ENCODE results near the gene CADPS. TPM values are rescaled to one million over a fixed set of nuclear protein-coding genes. Genes with fewer than 3 reads are reported as not detected.

Gene CADPS
- total RNA-seq, 2 experiments from 2014 or later = 61.3 to 68.6 TPM

GRCh38 chr3:62859203-62859791 lies 15.9 kb downstream of the CADPS start:
- no TSS peak for BruUV-seq (replicated peaks)
- Histone ChIP-seq H3K4me1 (ENCODE audit: insufficient read depth, low read length, poor library complexity, severe bottlenecking) (peaks cover 19% of the 10 kb centered on the region), H3K9me2 (ENCODE audit: insufficient read depth, low read length) (no peaks in the 10 kb centered on the region), H3K27ac (ENCODE audit: low read depth, low read length, poor library complexity, severe bottlenecking) (no peak overlapping the region), H3K4me3 (ENCODE audit: low read depth, low read length, poor library complexity, severe bottlenecking) (no peak overlapping the region), H3K4me2 (ENCODE audit: low read length) (no peak overlapping the region), H3K36me3 (ENCODE audit: insufficient read depth, low read length) (peaks cover 5% of the 10 kb centered on the region; the same call in 1 of the 2 replicates), H3K79me2 (ENCODE audit: insufficient read depth, low read depth, low read length) (no peaks in the 10 kb centered on the region), H4K20me1 (ENCODE audit: insufficient read depth, low read length) (no peaks in the 10 kb centered on the region), H2AFZ (ENCODE audit: low read length) (no peak overlapping the region), H3K9me3 (ENCODE audit: low read length) (no peaks in the 10 kb centered on the region)
- TF ChIP-seq EZH2phosphoT487 (IDR thresholded peaks at IDR 0.05; ENCODE audit: borderline replicate concordance, low read depth, low read length) (no peak), CTCF (conservative IDR thresholded peaks at IDR 0.05; ENCODE audit: low read length) (no peak)
- ChIA-PET CTCF (ENCODE audit: unreplicated experiment) (interaction anchor here (1.1 kb wide), 1 partner anchor 35 kb away, joined by 3 read pairs; no protein-coding TSS in a partner anchor), POLR2A (interaction anchor here (0.7 to 5.8 kb wide), 9 partner anchors 8 to 200 kb away, joined by 3 to 28 read pairs (median 4); partner anchors contain the start of gene CADPS)
- intact Hi-C loops (cut with micrococcal nuclease; ENCODE audit: unreplicated experiment) = no loop called here
- no peak for DNase-seq (ENCODE audit: low spot score)

GRCh38 chr3:62845996-62846395 lies 29.2 kb downstream of the CADPS start:
- DNase-seq (ENCODE audit: low spot score) = no peak
- peaks cover 31% of the 10 kb centered on the region for H3K4me1 ChIP-seq (ENCODE audit: insufficient read depth, low read length, poor library complexity, severe bottlenecking)
- TF ChIP-seq EZH2phosphoT487 (IDR thresholded peaks at IDR 0.05; ENCODE audit: borderline replicate concordance, low read depth, low read length) = no peak
- no peak for TF ChIP-seq CTCF (conservative IDR thresholded peaks at IDR 0.05; ENCODE audit: low read length)
- ChIA-PET CTCF (ENCODE audit: unreplicated experiment) (no interaction called here), POLR2A (no interaction called here)
- H3K9me2 ChIP-seq (ENCODE audit: insufficient read depth, low read length) = no peaks in the 10 kb centered on the region
- H3K36me3 ChIP-seq (ENCODE audit: insufficient read depth, low read length) = no peaks in the 10 kb centered on the region
- no peak overlapping the region for H3K27ac ChIP-seq (ENCODE audit: low read depth, low read length, poor library complexity, severe bottlenecking)
- no peaks in the 10 kb centered on the region for H3K9me3 ChIP-seq (ENCODE audit: low read length)
- H3K4me2 ChIP-seq (ENCODE audit: low read length) = no peak overlapping the region
- no peak overlapping the region for H3K4me3 ChIP-seq (ENCODE audit: low read depth, low read length, poor library complexity, severe bottlenecking)
- no peaks in the 10 kb centered on the region for H4K20me1 ChIP-seq (ENCODE audit: insufficient read depth, low read length)
- BruUV-seq (replicated peaks) = no TSS peak
- H2AFZ ChIP-seq (ENCODE audit: low read length) = peak overlapping the region; percentile 22; the same call in 1 of the 2 replicates
- no peaks in the 10 kb centered on the region for H3K79me2 ChIP-seq (ENCODE audit: insufficient read depth, low read depth, low read length)
- intact Hi-C loops (cut with micrococcal nuclease; ENCODE audit: unreplicated experiment) = no loop called here

- CTCF ChIA-PET (ENCODE audit: unreplicated experiment) = no interaction called here
Measured at GRCh38 chr3:62843508-62843907, 31.7 kb downstream of the CADPS start.

More at GRCh38 chr3:62843508-62843907, 31.7 kb downstream of the CADPS start:
- TF ChIP-seq CTCF (conservative IDR thresholded peaks at IDR 0.05; ENCODE audit: low read length) (no peak), EZH2phosphoT487 (IDR thresholded peaks at IDR 0.05; ENCODE audit: borderline replicate concordance, low read depth, low read length) (no peak)
- Histone ChIP-seq H3K9me2 (ENCODE audit: insufficient read depth, low read length) (no peaks in the 10 kb centered on the region), H2AFZ (ENCODE audit: low read length) (no peak overlapping the region), H3K4me3 (ENCODE audit: low read depth, low read length, poor library complexity, severe bottlenecking) (no peak overlapping the region), H3K79me2 (ENCODE audit: insufficient read depth, low read depth, low read length) (no peaks in the 10 kb centered on the region), H3K36me3 (ENCODE audit: insufficient read depth, low read length) (no peaks in the 10 kb centered on the region), H3K4me1 (ENCODE audit: insufficient read depth, low read length, poor library complexity, severe bottlenecking) (peaks cover 31% of the 10 kb centered on the region), H4K20me1 (ENCODE audit: insufficient read depth, low read length) (no peaks in the 10 kb centered on the region), H3K27ac (ENCODE audit: low read depth, low read length, poor library complexity, severe bottlenecking) (no peak overlapping the region), H3K9me3 (ENCODE audit: low read length) (no peaks in the 10 kb centered on the region), H3K4me2 (ENCODE audit: low read length) (0 out of 2 replicates have a peak overlapping the region, but pooled peaks have one; percentile 6)
- POLR2A ChIA-PET = interaction anchor here (0.6 to 2.7 kb wide), 6 partner anchors 9 to 53 kb away, joined by 3 to 21 read pairs (median 5); no protein-coding TSS in a partner anchor
- intact Hi-C loops (cut with micrococcal nuclease; ENCODE audit: unreplicated experiment) = no loop called here
- no TSS peak for BruUV-seq (replicated peaks)
- peak; percentile 31 for DNase-seq (ENCODE audit: low spot score)

Data from OCI-LY7 (cell line).